ENCODE results near the gene COX19.

Gene COX19

DNA sequence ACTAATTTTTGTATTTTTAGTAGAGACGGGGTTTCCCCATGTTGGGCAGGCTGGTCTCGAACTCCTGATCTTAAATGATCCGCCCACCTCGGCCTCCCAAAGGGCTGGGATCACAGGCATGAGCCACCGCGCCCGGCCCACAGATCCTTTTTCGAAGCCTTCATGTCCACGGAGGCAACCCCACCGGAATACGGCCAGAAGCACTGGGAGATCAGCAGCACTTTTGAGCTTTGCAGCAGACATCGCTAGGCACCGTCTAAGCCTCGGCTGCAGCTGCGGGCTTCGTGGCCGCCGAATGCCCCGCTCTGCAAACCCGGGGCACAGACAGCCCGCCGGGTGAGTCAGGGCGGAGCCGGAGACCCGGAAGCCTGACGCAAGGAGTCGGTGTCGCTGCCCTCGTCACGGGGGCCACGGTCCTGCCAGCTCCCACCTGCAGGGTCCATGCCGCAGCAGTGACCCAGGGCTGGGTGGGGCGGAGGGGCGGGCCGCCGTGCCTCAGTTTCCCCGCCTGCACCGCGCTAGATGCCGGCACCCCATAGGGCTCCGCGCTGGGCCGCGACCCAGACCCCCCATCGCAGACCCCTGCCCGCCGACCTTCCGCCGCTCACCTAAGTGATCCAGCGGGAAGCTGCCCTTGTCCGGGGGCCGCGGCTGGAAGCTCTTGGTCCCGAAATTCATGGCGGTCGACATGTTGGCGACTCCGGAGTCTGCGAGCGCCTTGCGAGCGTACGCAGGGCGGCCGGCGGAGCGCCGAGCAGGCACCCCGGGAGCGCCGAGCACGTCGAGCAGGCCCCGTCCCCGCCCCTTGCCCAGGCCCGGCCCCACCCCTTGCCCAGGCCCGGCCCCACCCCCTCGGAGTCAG, at the start of gene COX19:
Gene COX19 (minus strand): TSS at position 730 of the 862 bp plus-strand sequence. CDS start 40 bp downstream, at position 690.
- peaks cover 25% of the 10 kb centered on the region for H3K4me1 Mint-ChIP-seq
- peak within 1 kb of the TSS; percentile 96 for H3K27ac Mint-ChIP-seq
- H3K4me3 Mint-ChIP-seq = peak within 1 kb of the TSS; percentile 94
- H3K9me3 Mint-ChIP-seq = no peaks in the 10 kb centered on the region
- no peaks in the 10 kb centered on the region for H3K27me3 Mint-ChIP-seq
- peaks cover 2% of the 10 kb centered on the region for H3K36me3 Mint-ChIP-seq

DNA sequence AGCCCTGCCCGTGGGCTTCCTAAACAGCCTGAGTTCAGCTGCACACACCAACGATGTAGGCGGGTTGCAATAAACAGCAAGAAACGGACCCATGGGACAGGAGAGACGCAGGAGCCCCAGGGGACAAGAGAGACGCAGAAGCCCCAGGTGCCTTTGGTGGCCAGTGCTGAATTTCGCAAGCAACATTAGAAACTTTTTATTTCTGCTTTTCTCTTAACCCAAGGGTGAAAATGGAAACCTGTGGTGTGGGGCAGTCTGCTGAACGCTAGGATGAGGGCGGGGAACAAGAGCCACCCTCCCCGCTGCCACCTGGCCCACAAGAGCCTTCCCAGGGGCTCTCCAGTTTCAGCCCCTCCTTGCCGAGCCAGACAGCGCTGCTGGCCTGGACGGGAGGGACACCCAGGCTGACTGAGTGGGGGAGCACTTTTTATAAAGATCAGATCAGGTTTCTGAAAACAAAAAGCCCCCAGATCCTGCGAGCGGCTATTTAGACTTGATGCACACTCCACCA, 49.0 kb upstream of the COX19 start:
- Mint-ChIP-seq H3K27ac (no peak overlapping the region), H3K36me3 (peaks cover 9% of the 10 kb centered on the region), H3K4me1 (peaks cover 20% of the 10 kb centered on the region), H3K27me3 (no peaks in the 10 kb centered on the region), H3K9me3 (no peaks in the 10 kb centered on the region), H3K4me3 (no peak overlapping the region)

- Mint-ChIP-seq H3K4me1 (peaks cover 17% of the 10 kb centered on the region), H3K36me3 (peaks cover 9% of the 10 kb centered on the region), H3K27me3 (no peaks in the 10 kb centered on the region), H3K9me3 (no peaks in the 10 kb centered on the region), H3K4me3 (no peak overlapping the region), H3K27ac (no peak overlapping the region)
Measured at GRCh38 chr7:1022801-1023465, 47.6 kb upstream of the COX19 start.

DNA sequence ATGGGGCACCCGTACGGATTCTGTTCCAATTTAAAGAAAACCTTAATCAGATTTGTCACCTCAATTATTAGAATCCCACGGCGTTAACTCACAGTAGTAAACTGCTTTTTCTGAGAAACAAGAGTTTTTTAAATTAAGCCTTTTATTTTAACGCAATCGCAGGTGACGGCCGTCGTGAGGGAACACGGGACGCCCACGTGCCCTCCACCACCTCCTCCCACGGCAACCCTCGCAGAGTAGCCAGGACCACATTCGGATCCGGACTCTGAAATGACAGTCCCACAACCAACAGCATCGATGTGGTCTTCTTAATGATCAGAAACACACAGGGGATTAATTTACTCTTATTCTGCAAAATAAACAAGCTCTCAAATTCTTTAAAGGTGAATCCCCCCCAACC, 47.0 kb upstream of the COX19 start:
- Mint-ChIP-seq H3K27ac (no peak overlapping the region), H3K4me1 (peaks cover 17% of the 10 kb centered on the region)

GRCh38 chr7:1021931-1022330, 46.6 kb upstream of the COX19 start:
- Mint-ChIP-seq H3K36me3 (peaks cover 9% of the 10 kb centered on the region), H3K9me3 (no peaks in the 10 kb centered on the region), H3K27me3 (no peaks in the 10 kb centered on the region), H3K4me1 (peaks cover 13% of the 10 kb centered on the region), H3K4me3 (no peak overlapping the region), H3K27ac (no peak overlapping the region)

More for the DNA sequence above, 47.0 kb upstream of the COX19 start:
- H3K9me3 Mint-ChIP-seq = no peaks in the 10 kb centered on the region
- H3K36me3 Mint-ChIP-seq = peaks cover 9% of the 10 kb centered on the region
- no peaks in the 10 kb centered on the region for H3K27me3 Mint-ChIP-seq
- no peak overlapping the region for H3K4me3 Mint-ChIP-seq

DNA sequence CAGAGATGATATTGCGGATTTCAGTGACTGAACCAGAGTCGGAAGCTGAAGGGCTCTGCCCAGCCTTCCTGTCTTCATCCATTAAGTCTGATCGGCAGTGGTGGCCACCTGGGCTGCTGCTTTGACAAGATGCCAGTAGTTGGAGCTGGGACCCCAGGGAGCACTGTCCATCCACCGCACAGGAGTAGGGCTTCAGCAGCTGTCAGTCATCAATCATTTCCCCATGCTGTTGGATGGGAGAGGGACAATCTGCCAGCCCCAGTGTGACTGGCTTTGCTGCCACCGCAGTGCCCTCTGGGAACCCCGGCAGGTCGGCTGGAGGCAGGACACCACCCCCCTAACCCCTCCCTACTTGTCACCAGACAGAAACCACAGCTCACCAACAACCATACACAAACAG, 46.0 kb upstream of the COX19 start:
- Mint-ChIP-seq H3K4me3 (no peak overlapping the region), H3K27me3 (no peaks in the 10 kb centered on the region), H3K4me1 (peaks cover 10% of the 10 kb centered on the region), H3K36me3 (peaks cover 9% of the 10 kb centered on the region), H3K27ac (no peak overlapping the region), H3K9me3 (no peaks in the 10 kb centered on the region)

GRCh38 chr7:1020849-1021251, 45.5 kb upstream of the COX19 start:
- Mint-ChIP-seq H3K9me3 (no peaks in the 10 kb centered on the region), H3K4me3 (no peak overlapping the region), H3K4me1 (peaks cover 6% of the 10 kb centered on the region), H3K36me3 (peaks cover 9% of the 10 kb centered on the region), H3K27me3 (no peaks in the 10 kb centered on the region), H3K27ac (no peak overlapping the region)

- H3K4me3 Mint-ChIP-seq = no peak overlapping the region
Measured at GRCh38 chr7:1019789-1020610, 44.7 kb upstream of the COX19 start.

DNA sequence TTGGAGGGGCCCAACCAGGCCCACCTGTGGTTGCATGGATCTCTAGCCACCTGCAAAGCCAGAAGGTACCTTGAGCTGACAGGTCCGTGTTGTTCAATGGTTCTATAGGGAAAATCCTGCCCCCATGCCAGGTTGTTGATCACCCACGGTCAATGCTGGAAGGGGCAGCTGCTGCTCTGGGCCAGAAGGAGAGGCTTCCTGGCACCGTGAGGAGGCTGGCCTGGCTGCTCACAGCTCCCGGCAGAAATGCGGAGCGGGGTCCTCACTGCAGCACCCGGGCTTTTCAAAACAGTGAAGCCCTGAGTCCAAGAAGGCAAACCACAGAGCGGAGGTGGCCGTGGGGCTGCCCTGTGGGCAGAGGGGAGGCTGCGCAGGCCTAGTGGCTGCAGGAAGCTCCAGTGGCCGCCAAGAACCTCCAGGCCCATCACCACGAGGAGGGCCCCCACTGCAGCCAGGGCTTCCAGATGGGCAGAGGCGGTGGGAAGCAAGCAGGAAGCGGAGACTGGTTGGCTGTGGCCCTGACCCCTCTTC, 44.0 kb upstream of the COX19 start:
- Mint-ChIP-seq H3K36me3 (peaks cover 9% of the 10 kb centered on the region), H3K27me3 (no peaks in the 10 kb centered on the region), H3K9me3 (no peaks in the 10 kb centered on the region), H3K4me3 (no peak overlapping the region), H3K4me1 (peaks cover 6% of the 10 kb centered on the region), H3K27ac (no peak overlapping the region)

More at GRCh38 chr7:1019789-1020610, 44.7 kb upstream of the COX19 start:
- Mint-ChIP-seq H3K27ac (no peak overlapping the region), H3K36me3 (peaks cover 9% of the 10 kb centered on the region), H3K4me1 (peaks cover 6% of the 10 kb centered on the region), H3K27me3 (no peaks in the 10 kb centered on the region), H3K9me3 (no peaks in the 10 kb centered on the region)

GRCh38 chr7:1018334-1018695, 43.0 kb upstream of the COX19 start:
- no peaks in the 10 kb centered on the region for H3K9me3 Mint-ChIP-seq
- peaks cover 9% of the 10 kb centered on the region for H3K36me3 Mint-ChIP-seq
- no peak overlapping the region for H3K27ac Mint-ChIP-seq
- H3K4me3 Mint-ChIP-seq = no peak overlapping the region
- peaks cover 13% of the 10 kb centered on the region for H3K4me1 Mint-ChIP-seq
- H3K27me3 Mint-ChIP-seq = no peaks in the 10 kb centered on the region

- H3K27me3 Mint-ChIP-seq = no peaks in the 10 kb centered on the region
- no peak overlapping the region for H3K27ac Mint-ChIP-seq
- H3K4me1 Mint-ChIP-seq = peaks cover 13% of the 10 kb centered on the region
- no peaks in the 10 kb centered on the region for H3K9me3 Mint-ChIP-seq
- H3K4me3 Mint-ChIP-seq = no peak overlapping the region
- H3K36me3 Mint-ChIP-seq = peaks cover 9% of the 10 kb centered on the region
Measured at GRCh38 chr7:1017586-1018333, 42.4 kb upstream of the COX19 start.

DNA sequence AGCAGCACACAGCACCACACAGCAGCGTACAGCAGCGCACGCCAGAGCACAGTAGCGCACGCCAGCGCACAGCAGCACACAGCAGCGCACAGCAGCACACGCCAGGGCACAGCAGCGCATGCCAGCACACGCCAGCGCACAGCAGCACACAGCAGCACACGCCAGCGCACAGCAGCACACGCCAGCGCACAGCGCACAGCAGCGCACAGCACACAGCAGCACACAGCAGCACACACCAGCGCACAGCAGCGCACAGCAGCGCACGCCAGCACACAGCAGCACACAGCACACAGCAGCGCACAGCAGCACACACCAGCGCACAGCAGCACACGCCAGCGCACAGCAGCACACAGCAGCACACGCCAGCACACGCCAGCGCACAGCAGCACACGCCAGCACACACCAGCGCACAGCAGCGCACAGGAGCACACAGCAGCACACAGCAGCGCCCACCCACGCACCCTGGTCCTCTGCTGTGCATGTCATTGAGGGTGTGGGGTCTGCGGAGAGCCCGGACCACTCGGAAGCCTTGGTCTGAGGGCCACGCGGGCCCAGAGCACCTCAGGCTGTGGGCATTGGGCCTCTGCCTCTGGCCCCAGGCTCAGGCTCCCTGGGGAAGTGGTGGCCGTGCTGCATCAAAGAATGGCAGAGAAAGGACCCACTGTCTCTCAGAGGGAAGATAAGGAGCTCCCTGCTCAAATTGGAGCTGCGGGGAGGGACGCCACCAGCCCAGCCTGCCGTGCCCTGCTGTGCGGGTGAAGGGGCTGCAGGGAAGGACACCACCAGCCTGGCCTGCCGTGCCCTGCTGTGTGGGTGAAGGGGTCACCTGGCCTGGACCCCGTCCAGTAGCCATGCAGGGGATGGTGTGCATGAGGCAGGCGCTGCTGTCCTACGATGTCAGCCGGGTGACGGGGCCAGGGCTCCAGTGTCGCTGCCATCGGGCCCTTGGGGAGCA, 41.5 kb upstream of the COX19 start:
- Mint-ChIP-seq H3K27me3 (no peaks in the 10 kb centered on the region), H3K36me3 (peaks cover 5% of the 10 kb centered on the region), H3K4me3 (no peak overlapping the region), H3K4me1 (peaks cover 13% of the 10 kb centered on the region), H3K27ac (no peak overlapping the region), H3K9me3 (no peaks in the 10 kb centered on the region)

- H3K27me3 Mint-ChIP-seq = no peaks in the 10 kb centered on the region
- H3K9me3 Mint-ChIP-seq = no peaks in the 10 kb centered on the region
- H3K4me3 Mint-ChIP-seq = no peak overlapping the region
- no peak overlapping the region for H3K27ac Mint-ChIP-seq
- H3K4me1 Mint-ChIP-seq = peaks cover 20% of the 10 kb centered on the region
- no peaks in the 10 kb centered on the region for H3K36me3 Mint-ChIP-seq
Measured at GRCh38 chr7:1015196-1016121, 40.1 kb upstream of the COX19 start.
